H1 (cell line): ENCODE data around the gene NAA11. TPM values are rescaled to one million over a fixed set of nuclear protein-coding genes. Genes with fewer than 3 reads are reported as not detected.

ENCODE experiments used
- CTCF ChIA-PET: fragments of 300-600 bp; sonication (Branson Sonifier 250); formaldehyde crosslinking; loops from one replicate; lab custom pipeline; 2021; ENCODE audit not compliant: partially characterized antibody; lab: Charles Lee
- POLR2A ChIA-PET: fragments of 300-600 bp; sonication (Branson Sonifier 250); formaldehyde crosslinking; loops from one replicate; lab custom pipeline; 2021; ENCODE audit warnings: inconsistent platforms; ENCODE audit not compliant: partially characterized antibody; lab: Charles Lee
- DNase-seq, 2 experiments: peaks; one replicate each; pipeline versions ENCODE4 v3.0.0 to v3.0.0-alpha.2; 2010 to 2022; ENCODE audit warnings: low spot score in 2 of 2, low read depth in 1 of 2, mixed read lengths in 1 of 2
- FAIRE-seq: peaks from 2 replicates; lab custom pipeline; 2011; peaks lifted over from hg19 to GRCh38; lab: Jason Lieb, UNC
- H2AFZ ChIP-seq: 2 replicates; pipeline ENCODE4 v1.8.1; 2012; ENCODE audit warnings: low read length, inconsistent platforms
- H2AK5ac ChIP-seq: 2 replicates; pipeline ENCODE4 v1.6.1; 2013; ENCODE audit warnings: low read depth, low read length
- H2BK120ac ChIP-seq: replicated peaks from 2 replicates; pipeline ENCODE3; 2013; ENCODE audit warnings: low read depth, low read length, inconsistent platforms
- H2BK12ac ChIP-seq: 2 replicates; pipeline ENCODE4 v1.6.1; 2013; ENCODE audit warnings: low read depth, low read length
- H2BK15ac ChIP-seq: 2 replicates; pipeline ENCODE4 v1.6.1; 2013; ENCODE audit warnings: low read length
- H2BK20ac ChIP-seq: 2 replicates; pipeline ENCODE4 v1.6.1; 2013; ENCODE audit warnings: low read length
- H2BK5ac ChIP-seq: 2 replicates; pipeline ENCODE4 v1.6.1; 2013; ENCODE audit warnings: low read depth, low read length
- H3K14ac ChIP-seq: 2 replicates; pipeline ENCODE4 v1.6.1; 2013; ENCODE audit warnings: inconsistent platforms; ENCODE audit not compliant: insufficient read length
- H3K18ac ChIP-seq: 2 replicates; pipeline ENCODE4 v1.6.1; 2013; ENCODE audit warnings: low read length; ENCODE audit errors: extremely low read depth
- H3K23ac ChIP-seq: 2 replicates; pipeline ENCODE4 v1.6.1; 2013; ENCODE audit warnings: inconsistent platforms; ENCODE audit not compliant: insufficient read length
- H3K23me2 ChIP-seq: 2 replicates; pipeline ENCODE4 v1.6.1; 2013; ENCODE audit warnings: low read depth, low read length
- H3K27ac ChIP-seq: 2 replicates; pipeline ENCODE4 v1.6.1; 2011; ENCODE audit warnings: low read depth, low read length, inconsistent platforms
- H3K27me3 ChIP-seq, 4 experiments: replicated peaks in 1 of 4; 1 replicate in 1 of 4; 2 replicates in 3 of 4; pipeline versions ENCODE4 v1.6.1 to v1.8.1; 2011 to 2013; ENCODE audit warnings: low read length in 3 of 4, mild to moderate bottlenecking in 3 of 4, inconsistent platforms in 2 of 4, mixed read lengths in 2 of 4, moderate library complexity in 1 of 4; ENCODE audit not compliant: control insufficient read depth in 3 of 4, insufficient read depth in 3 of 4; ENCODE audit errors: extremely low read depth in 1 of 4
- H3K36me3 ChIP-seq, 4 experiments: 2 replicates each; pipeline versions ENCODE4 v1.6.1 to v1.8.1; 2011 to 2013; ENCODE audit warnings: mild to moderate bottlenecking in 4 of 4, low read length in 3 of 4, moderate library complexity in 2 of 4, control low read depth in 1 of 4, inconsistent platforms in 1 of 4; ENCODE audit not compliant: insufficient read depth in 4 of 4, control insufficient read depth in 2 of 4
- H3K4ac ChIP-seq: replicated peaks from 2 replicates; pipeline ENCODE3; 2013; ENCODE audit warnings: low read length, low read depth, mixed read lengths, inconsistent platforms; ENCODE audit not compliant: insufficient read length
- H3K4me1 ChIP-seq, 4 experiments: replicated peaks in 1 of 4; 1 replicate in 1 of 4; 2 replicates in 3 of 4; pipeline versions ENCODE4 v1.6.1 to v1.8.1; 2011 to 2013; ENCODE audit warnings: low read length in 3 of 4, inconsistent platforms in 2 of 4, mixed read lengths in 1 of 4; ENCODE audit not compliant: insufficient read depth in 4 of 4, control insufficient read depth in 3 of 4
- H3K4me2 ChIP-seq, 2 experiments: 2 replicates each; pipeline versions ENCODE4 v1.6.1 to v1.8.1; 2011 to 2013; ENCODE audit warnings: low read depth in 2 of 2, low read length in 2 of 2, control low read depth in 1 of 2, inconsistent platforms in 1 of 2, mild to moderate bottlenecking in 1 of 2; ENCODE audit not compliant: insufficient read depth in 1 of 2
- H3K4me3 ChIP-seq, 4 experiments: fragments of 200-600, 300-600 bp in 1 of 4; sonication (generic), shearing (Covaris generic), sonication (Bioruptor Twin) in 1 of 4; 2 replicates each; pipeline versions ENCODE4 v1.5.1 to v1.8.1; 2011 to 2016; ENCODE audit warnings: low read length in 4 of 4, low read depth in 3 of 4, control low read depth in 2 of 4, inconsistent platforms in 2 of 4, mild to moderate bottlenecking in 2 of 4, mixed read lengths in 1 of 4, moderate library complexity in 1 of 4; ENCODE audit not compliant: insufficient read depth in 2 of 4; ENCODE audit errors: extremely low read depth in 1 of 4
- H3K56ac ChIP-seq: replicated peaks from 2 replicates; pipeline ENCODE3; 2013; ENCODE audit warnings: low read depth, mild to moderate bottlenecking, mixed read lengths, low read length, inconsistent platforms; ENCODE audit not compliant: insufficient read length
- H3K79me1 ChIP-seq: 2 replicates; pipeline ENCODE4 v1.6.1; 2013; ENCODE audit warnings: low read depth, low read length, control low read depth
- H3K79me2 ChIP-seq, 2 experiments: 2 replicates each; pipeline versions ENCODE4 v1.6.1 to v1.8.1; 2012 to 2013; ENCODE audit warnings: low read length in 2 of 2, mild to moderate bottlenecking in 2 of 2, inconsistent platforms in 1 of 2; ENCODE audit not compliant: insufficient read depth in 2 of 2, control insufficient read depth in 1 of 2
- H3K9ac ChIP-seq, 4 experiments: replicated peaks in 1 of 4; 1 replicate in 1 of 4; 2 replicates in 3 of 4; pipeline versions ENCODE4 v1.6.1 to v1.8.1; 2011 to 2013; ENCODE audit warnings: low read depth in 3 of 4, low read length in 3 of 4, control low read depth in 2 of 4, mild to moderate bottlenecking in 2 of 4, moderate library complexity in 2 of 4, inconsistent platforms in 1 of 4; ENCODE audit errors: extremely low read depth in 1 of 4
- H3K9me3 ChIP-seq, 2 experiments: 2 replicates each; pipeline versions ENCODE4 v1.6.1 to v1.8.1; 2012 to 2013; ENCODE audit warnings: mild to moderate bottlenecking in 2 of 2, moderate library complexity in 2 of 2, control low read depth in 1 of 2, inconsistent platforms in 1 of 2, low read depth in 1 of 2, low read length in 1 of 2, mixed read lengths in 1 of 2; ENCODE audit not compliant: insufficient read depth in 2 of 2
- H4K20me1 ChIP-seq, 2 experiments: replicated peaks in 1 of 2; 2 replicates each; pipeline versions ENCODE3 to v1.8.1; 2011 to 2013; ENCODE audit warnings: inconsistent platforms in 2 of 2, low read length in 2 of 2, mild to moderate bottlenecking in 1 of 2; ENCODE audit not compliant: insufficient read depth in 2 of 2, control insufficient read depth in 1 of 2
- H4K5ac ChIP-seq: 2 replicates; pipeline ENCODE4 v1.6.1; 2013; ENCODE audit warnings: low read length, low read depth, mixed read lengths, inconsistent platforms; ENCODE audit not compliant: insufficient read length
- H4K8ac ChIP-seq: 2 replicates; pipeline ENCODE4 v1.8.0; 2013; ENCODE audit warnings: mild to moderate bottlenecking, moderate library complexity, low read length, inconsistent platforms; ENCODE audit not compliant: insufficient read depth; ENCODE audit errors: extremely low read depth
- H4K91ac ChIP-seq: replicated peaks from 2 replicates; pipeline ENCODE3; 2013; ENCODE audit warnings: low read length, mixed read lengths, inconsistent platforms; ENCODE audit not compliant: insufficient read length
- CBX5 ChIP-seq: fragments of 300-800, 300-1000 bp; sonication (generic); IDR thresholded peaks from 2 replicates; pipeline ENCODE4 v1.7.1; 2016; ENCODE audit warnings: antibody characterized with exemption, low read length, low read depth
- CBX8 ChIP-seq: fragments of 300-800, 300-1000 bp; sonication (generic); IDR thresholded peaks from 2 replicates; pipeline ENCODE4 v1.7.1; 2016; ENCODE audit warnings: low read depth, low read length, borderline replicate concordance
- CHD2 ChIP-seq: IDR thresholded peaks from 2 replicates; pipeline ENCODE4 v1.6.1; 2012; ENCODE audit warnings: low read length, improper control_type of control experiment
- EGR1 ChIP-seq: IDR thresholded peaks from 2 replicates; pipeline ENCODE4 v1.6.1; 2011; ENCODE audit warnings: low read depth, low read length, borderline replicate concordance
- GTF2F1 ChIP-seq: IDR thresholded peaks from 2 replicates; pipeline ENCODE4 v1.6.1; 2012; ENCODE audit warnings: low read depth, low read length, improper control_type of control experiment, borderline replicate concordance
- MAFK ChIP-seq: IDR thresholded peaks from 2 replicates; pipeline ENCODE4 v1.6.1; 2012; ENCODE audit warnings: low read depth, mild to moderate bottlenecking, improper control_type of control experiment, low read length
- POLR2AphosphoS5 ChIP-seq: IDR thresholded peaks from 2 replicates; pipeline ENCODE4 v1.6.1; 2011; ENCODE audit warnings: low read depth, low read length
- SAP30 ChIP-seq: fragments of 300-600 bp; sonication (generic); IDR thresholded peaks from 2 replicates; pipeline ENCODE4 v1.7.1; 2012; ENCODE audit warnings: low read length, moderate library complexity, mild to moderate bottlenecking, inconsistent platforms; ENCODE audit not compliant: insufficient read depth, insufficient replicate concordance
- SIRT6 ChIP-seq: IDR thresholded peaks from one replicate; pipeline ENCODE4 v1.7.1; 2012; ENCODE audit warnings: low read length, inconsistent platforms
- TAF1 ChIP-seq: IDR thresholded peaks from 2 replicates; pipeline ENCODE4 v1.6.1; 2011; ENCODE audit warnings: mild to moderate bottlenecking, low read depth, low read length
- TCF12 ChIP-seq: IDR thresholded peaks from 2 replicates; pipeline ENCODE4 v1.6.1; 2011; ENCODE audit warnings: low read depth, mild to moderate bottlenecking, low read length
- ZNF274 ChIP-seq: IDR thresholded peaks from 2 replicates; pipeline ENCODE4 v1.7.0; 2012; ENCODE audit warnings: low read length, borderline replicate concordance; ENCODE audit errors: extremely low read depth
- WGBS, 2 experiments: shearing (Covaris generic) in 1 of 2; methylation state at CpG; one replicate each; pipeline versions ENCODE4 v1.1.6 to v1.1.7; 2013 to 2015; ENCODE audit warnings: low lambda C conversion rate in 2 of 2, mixed read lengths in 2 of 2, inconsistent platforms in 1 of 2, low coverage in 1 of 2, missing lambda C conversion rate in 1 of 2; ENCODE audit not compliant: insufficient replicate concordance in 2 of 2, insufficient coverage in 1 of 2, insufficient read length in 1 of 2; ENCODE audit errors: extremely low coverage in 1 of 2, missing lambda C conversion rate in 1 of 2; 5-methylcytosine and 5-hydroxymethylcytosine counted together
- polyA plus RNA-seq, 7 experiments: library from polyadenylated mRNA; depleted of rRNA in 3 of 7; stranded (reverse) in 5 of 7; unstranded in 2 of 7; fragments of >200 nt in 5 of 7; fragments of 200-250 nt in 2 of 7; gene quantifications; 1 replicate in 5 of 7; 2 replicates in 1 of 7; 4 replicates in 1 of 7; pipeline versions ENCODE4 v1.2.1 to v1.2.3, GENCODE V29; 2011 to 2013; ENCODE audit warnings: missing spikeins in 2 of 7, mixed read lengths in 2 of 7
- total RNA-seq: library from RNA; stranded (reverse); fragmentation: NEBNext Ultra II Directional; extraction: Animal tissue kit (Norgen Biotek cat#: 25700); gene quantifications from 2 replicates; pipeline ENCODE4 v1.2.1, GENCODE V29; 2021
- TF ChIP-seq, protein P1 (sequence below): IDR thresholded peaks from 2 replicates; pipeline ENCODE4 v1.6.1; 2011; ENCODE audit warnings: low read length, improper control_type of control experiment

NAA11 gene
- total and polyA plus RNA-seq, 2 of the 8 experiments (the other 6 are each of a cell fraction or from before 2014, with no cell fraction given), result not detected

GRCh38 chr4:79364061-79364460 lies 38.2 kb upstream of the NAA11 start:
- Histone ChIP-seq H3K4me1 (no peaks in the 10 kb centered on the region), H3K4me3 (no peak overlapping the region), H2BK15ac (no peak overlapping the region), H4K5ac (no peak overlapping the region), H3K18ac (no peak overlapping the region), H2BK120ac (no peak overlapping the region), H3K23me2 (no peaks in the 10 kb centered on the region), H3K36me3 (no peaks in the 10 kb centered on the region), H2BK20ac (no peak overlapping the region), H3K79me2 (no peaks in the 10 kb centered on the region), H2AFZ (no peak overlapping the region), H4K91ac (no peak overlapping the region), H3K27me3 (no peaks in the 10 kb centered on the region), H2BK5ac (no peak overlapping the region), H3K79me1 (no peaks in the 10 kb centered on the region), H3K9ac (no peak overlapping the region), H2AK5ac (no peak overlapping the region), H3K4ac (no peak overlapping the region), H4K8ac (no peak overlapping the region), H3K27ac (no peak overlapping the region), H3K4me2 (no peak overlapping the region), H3K9me3 (no peaks in the 10 kb centered on the region), H3K14ac (no peak overlapping the region), H4K20me1 (no peaks in the 10 kb centered on the region), H2BK12ac (no peak overlapping the region), H3K56ac (no peak overlapping the region), H3K23ac (no peak overlapping the region)
- CTCF ChIA-PET, result interaction anchor here (1.8 kb wide), 1 partner anchor 10 kb away, joined by 6 read pairs; no protein-coding TSS in a partner anchor
- DNase-seq (no peak), FAIRE-seq (no peak)
- 88% methylated on average over 6 of the region's 6 CpGs; no CpG with 5 or more reads in 1 of the 2 experiments for WGBS, 2 experiments
- POLR2A ChIA-PET, result no interaction called here
- TF ChIP-seq TCF12 (no peak), EGR1 (no peak), POLR2AphosphoS5 (no peak), CBX5 (no peak), SIRT6 (no peak), GTF2F1 (no peak), TAF1 (no peak), CHD2 (no peak), SAP30 (no peak), CBX8 (no peak), ZNF274 (no peak), MAFK (no peak)
- TF ChIP-seq, protein P1, sequence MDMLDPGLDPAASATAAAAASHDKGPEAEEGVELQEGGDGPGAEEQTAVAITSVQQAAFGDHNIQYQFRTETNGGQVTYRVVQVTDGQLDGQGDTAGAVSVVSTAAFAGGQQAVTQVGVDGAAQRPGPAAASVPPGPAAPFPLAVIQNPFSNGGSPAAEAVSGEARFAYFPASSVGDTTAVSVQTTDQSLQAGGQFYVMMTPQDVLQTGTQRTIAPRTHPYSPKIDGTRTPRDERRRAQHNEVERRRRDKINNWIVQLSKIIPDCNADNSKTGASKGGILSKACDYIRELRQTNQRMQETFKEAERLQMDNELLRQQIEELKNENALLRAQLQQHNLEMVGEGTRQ, result no peak
